Astrocyte (in vitro differentiated cells and primary cell): ENCODE data around the gene SLC6A12. TPM values are rescaled to one million over a fixed set of nuclear protein-coding genes. Genes with fewer than 3 reads are reported as not detected.

Source experiments
- DNase-seq: peaks from one replicate; pipeline ENCODE4 v3.0.0-alpha.2; 2010; ENCODE audit warnings: low read depth
- FAIRE-seq: peaks from 2 replicates; lab custom pipeline; 2011; peaks lifted over from hg19 to GRCh38; lab: Jason Lieb, UNC
- H2AFZ ChIP-seq: 2 replicates; pipeline ENCODE4 v1.6.0; 2012; ENCODE audit warnings: low read depth, low read length, inconsistent platforms
- H3K27ac ChIP-seq: 2 replicates; pipeline ENCODE4 v1.5.1; 2011; ENCODE audit warnings: low read depth, low read length, inconsistent platforms
- H3K27me3 ChIP-seq: 2 replicates; pipeline ENCODE4 v1.6.0; 2011; ENCODE audit warnings: low read length, inconsistent platforms; ENCODE audit not compliant: insufficient read depth
- H3K36me3 ChIP-seq: 2 replicates; pipeline ENCODE4 v1.5.1; 2011; ENCODE audit warnings: low read length, inconsistent platforms; ENCODE audit not compliant: insufficient read depth
- H3K4me1 ChIP-seq: 2 replicates; pipeline ENCODE4 v1.5.1; 2011; ENCODE audit warnings: low read length, inconsistent platforms; ENCODE audit not compliant: insufficient read depth
- H3K4me2 ChIP-seq: 2 replicates; pipeline ENCODE4 v1.6.0; 2012; ENCODE audit warnings: low read length, inconsistent platforms
- H3K4me3 ChIP-seq: 2 replicates; pipeline ENCODE4 v1.5.1; 2011; ENCODE audit warnings: low read depth, mild to moderate bottlenecking, low read length, inconsistent platforms; ENCODE audit not compliant: insufficient read depth
- H3K79me2 ChIP-seq: 2 replicates; pipeline ENCODE4 v1.6.0; 2012; ENCODE audit warnings: mild to moderate bottlenecking, low read length, inconsistent platforms; ENCODE audit not compliant: insufficient read depth
- H3K9ac ChIP-seq: 2 replicates; pipeline ENCODE4 v1.6.0; 2012; ENCODE audit warnings: mild to moderate bottlenecking, low read length, inconsistent platforms
- H3K9me3 ChIP-seq: 2 replicates; pipeline ENCODE4 v1.5.1; 2012; ENCODE audit warnings: low read depth, mild to moderate bottlenecking, low read length, inconsistent platforms; ENCODE audit not compliant: insufficient read depth
- H4K20me1 ChIP-seq: 2 replicates; pipeline ENCODE4 v1.6.0; 2012; ENCODE audit warnings: low read length, inconsistent platforms; ENCODE audit not compliant: insufficient read depth
- H3K27ac Mint-ChIP-seq: one replicate; pipeline ENCODE4 v1.8.0; 2021; ENCODE audit warnings: mild to moderate bottlenecking, mixed read lengths; ENCODE audit not compliant: unreplicated experiment
- H3K27me3 Mint-ChIP-seq: one replicate; pipeline ENCODE4 v1.8.0; 2021; ENCODE audit warnings: low read depth, mixed read lengths; ENCODE audit not compliant: unreplicated experiment
- H3K36me3 Mint-ChIP-seq: one replicate; pipeline ENCODE4 v1.8.0; 2021; ENCODE audit warnings: low read depth, mixed read lengths; ENCODE audit not compliant: unreplicated experiment
- H3K4me1 Mint-ChIP-seq: one replicate; pipeline ENCODE4 v1.8.0; 2021; ENCODE audit warnings: low read depth, mixed read lengths; ENCODE audit not compliant: unreplicated experiment
- H3K4me3 Mint-ChIP-seq: one replicate; pipeline ENCODE4 v1.8.0; 2021; ENCODE audit warnings: mild to moderate bottlenecking, moderate library complexity, mixed read lengths; ENCODE audit not compliant: unreplicated experiment
- H3K9me3 Mint-ChIP-seq: one replicate; pipeline ENCODE4 v1.8.0; 2021; ENCODE audit warnings: mild to moderate bottlenecking, mixed read lengths; ENCODE audit not compliant: unreplicated experiment
- CTCF ChIP-seq: IDR thresholded peaks from 2 replicates; pipeline ENCODE4 v1.5.1; 2011; ENCODE audit warnings: low read depth, mild to moderate bottlenecking, inconsistent platforms, low read length, moderate library complexity; ENCODE audit not compliant: insufficient read depth
- EZH2 ChIP-seq: IDR thresholded peaks from 2 replicates; pipeline ENCODE4 v1.6.1; 2012; ENCODE audit warnings: mild to moderate bottlenecking, low read length, inconsistent platforms; ENCODE audit not compliant: insufficient read depth
- total RNA-seq: library from RNA; stranded (reverse); gene quantifications from 2 replicates; pipeline ENCODE4 v1.2.1, GENCODE V29; 2021

Gene SLC6A12
- total RNA-seq, 1 donor from 2014 or later: 3.0 TPM

DNA sequence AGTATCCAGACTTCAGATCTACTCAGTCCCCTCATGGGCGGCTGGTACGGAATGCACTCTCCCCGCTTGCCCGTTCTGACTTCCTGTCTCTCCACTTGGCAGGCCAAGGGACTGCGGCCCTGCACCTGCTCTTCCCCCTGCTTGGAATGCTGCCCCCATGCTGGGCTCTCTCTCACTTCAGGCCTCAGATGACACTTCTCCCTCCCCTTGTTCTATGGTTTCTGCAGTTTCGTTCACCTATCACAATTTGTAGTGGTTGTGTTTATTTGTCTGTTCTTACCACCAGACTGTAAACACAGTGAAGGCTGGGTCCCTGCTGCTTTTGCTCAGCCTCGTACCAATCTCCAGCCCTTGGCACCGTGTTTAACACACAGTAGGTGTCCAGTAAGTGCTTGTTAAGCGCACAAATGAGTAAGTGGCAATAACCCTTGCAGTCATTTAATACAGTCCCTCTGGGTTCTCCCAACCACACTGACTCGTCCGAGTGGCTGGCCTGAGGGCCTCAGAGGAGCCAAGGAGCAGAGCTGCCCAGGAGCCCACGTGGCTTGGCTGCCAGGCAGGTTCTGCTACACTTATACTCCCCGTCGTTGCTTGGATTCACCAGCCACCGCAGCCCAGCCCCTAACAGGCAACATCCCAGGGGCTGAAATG lies 11.8 kb downstream of the SLC6A12 start:
- no peak for TF ChIP-seq CTCF
- no peak for TF ChIP-seq EZH2
- Histone ChIP-seq H3K79me2 (no peaks in the 10 kb centered on the region), H3K27ac (no peak overlapping the region), H3K4me3 (no peak overlapping the region), H3K4me2 (no peak overlapping the region), H4K20me1 (no peaks in the 10 kb centered on the region), H3K4me1 (peaks cover 9% of the 10 kb centered on the region), H3K9me3 (peaks cover 3% of the 10 kb centered on the region), H2AFZ (no peak overlapping the region), H3K27me3 (peaks cover 32% of the 10 kb centered on the region), H3K36me3 (no peaks in the 10 kb centered on the region), H3K9ac (no peak overlapping the region)
- FAIRE-seq: no peak
- Mint-ChIP-seq H3K4me3 (peak overlapping the region; percentile 77), H3K36me3 (peaks cover 8% of the 10 kb centered on the region), H3K27me3 (peaks cover 47% of the 10 kb centered on the region), H3K9me3 (peaks cover 6% of the 10 kb centered on the region), H3K4me1 (peaks cover 9% of the 10 kb centered on the region), H3K27ac (no peak overlapping the region)
- no peak for DNase-seq

- FAIRE-seq: no peak
These were observed 12.6 kb downstream of the SLC6A12 start for GRCh38 chr12:201361-201760.

More at GRCh38 chr12:201361-201760, 12.6 kb downstream of the SLC6A12 start:
- no peaks in the 10 kb centered on the region for H3K79me2 ChIP-seq
- peaks cover 9% of the 10 kb centered on the region for H3K4me1 ChIP-seq
- Mint-ChIP-seq H3K4me3 (no peak overlapping the region), H3K27ac (no peak overlapping the region), H3K9me3 (peaks cover 6% of the 10 kb centered on the region), H3K27me3 (peaks cover 47% of the 10 kb centered on the region), H3K4me1 (peaks cover 9% of the 10 kb centered on the region), H3K36me3 (peaks cover 8% of the 10 kb centered on the region)
- no peaks in the 10 kb centered on the region for H4K20me1 ChIP-seq
- H3K9ac ChIP-seq: no peak overlapping the region
- H3K4me2 ChIP-seq: no peak overlapping the region
- H2AFZ ChIP-seq: no peak overlapping the region
- no peak overlapping the region for H3K4me3 ChIP-seq
- H3K27ac ChIP-seq: no peak overlapping the region
- peaks cover under 1% of the 10 kb centered on the region for H3K9me3 ChIP-seq
- no peaks in the 10 kb centered on the region for H3K36me3 ChIP-seq
- H3K27me3 ChIP-seq: peaks cover 29% of the 10 kb centered on the region
- no peak for DNase-seq
- TF ChIP-seq EZH2 (no peak), CTCF (no peak)
